Hair follicular keratinocyte (primary cell): Measurements from ENCODE around the gene YAF2. TPM values are rescaled to one million over a fixed set of nuclear protein-coding genes. Genes with fewer than 3 reads are reported as not detected.

Experiments used
- total RNA-seq: library from RNA; depleted of rRNA; stranded (reverse); fragments of >200 nt; gene quantifications from 2 replicates; pipeline ENCODE4 v1.2.3, GENCODE V29; 2015

Gene YAF2
- total RNA-seq: 7.1 and 8.5 TPM in 2 replicates

GRCh38 chr12:42238240-42239140 is at the start of gene YAF2:
Gene YAF2, minus strand, starts transcription at chr12:42238248. Its CDS starts 68 bp downstream, at chr12:42238180.

GRCh38 chr12:42144408-42145196 is 93.4 kb downstream of the YAF2 start, which contains the start of gene GXYLT1:
Gene GXYLT1, minus strand, starts transcription at chr12:42144874. Its CDS starts 228 bp downstream, at chr12:42144646.

Other genes starting within 250 kb of the YAF2 start
- gene GXYLT1, start 93.4 kb downstream of the YAF2 start, total RNA-seq: 4.5 and 8.4 TPM in 2 replicates
- gene ZCRB1, start 87.8 kb upstream of the YAF2 start, total RNA-seq: 32.9 and 36.1 TPM in 2 replicates
- 59.9 and 70.1 TPM in 2 replicates for gene PPHLN1, start 87.9 kb upstream of the YAF2 start, total RNA-seq